K562 (cell line): Measurements from ENCODE around the gene SUPT5H. TPM values are rescaled to one million over a fixed set of nuclear protein-coding genes. Genes with fewer than 3 reads are reported as not detected.

Experiments
- BCLAF1 ChIP-seq, 2 experiments: fragments of 450-650 bp in 1 of 2; IDR thresholded peaks; 2 replicates each; pipeline ENCODE4 v1.6.1; 2011 to 2017; ENCODE audit warnings: low read depth in 2 of 2, antibody characterized with exemption in 1 of 2, borderline replicate concordance in 1 of 2, low read length in 1 of 2, mild to moderate bottlenecking in 1 of 2, mixed read lengths in 1 of 2; ENCODE audit not compliant: control insufficient read depth in 1 of 2
- CHD7 ChIP-seq: fragments of 200-600 bp; sonication (generic); IDR thresholded peaks from one replicate; pipeline ENCODE4 v1.6.1; 2012; ENCODE audit warnings: mild to moderate bottlenecking, low read depth, low read length, inconsistent platforms
- CTBP1 ChIP-seq: fragments of 450-650 bp; IDR thresholded peaks from 2 replicates; pipeline ENCODE4 v1.6.1; 2016; ENCODE audit warnings: borderline replicate concordance
- ELK1 ChIP-seq: sonication (generic); formaldehyde crosslinking; IDR thresholded peaks from 2 replicates; pipeline ENCODE4 v1.8.1; 2022; ENCODE audit warnings: missing genetic modification reagents
- MCM5 ChIP-seq: fragments of 450-650 bp; IDR thresholded peaks from 2 replicates; pipeline ENCODE4 v1.6.1; 2016; ENCODE audit warnings: low read depth
- NFIC ChIP-seq: fragments of 450-650 bp; IDR thresholded peaks from 2 replicates; pipeline ENCODE4 v1.6.1; 2017; ENCODE audit warnings: mild to moderate bottlenecking, inconsistent platforms
- POLR2A ChIP-seq: fragments of 450-650 bp; conservative IDR thresholded peaks from 2 replicates; pipeline ENCODE4 v1.6.1; 2016
- RBM15 ChIP-seq: fragments of 200-400 bp; formaldehyde crosslinking; IDR thresholded peaks from 2 replicates; pipeline ENCODE4 v1.6.1; 2018; ENCODE audit warnings: mild to moderate bottlenecking, low read length, moderate library complexity; ENCODE audit not compliant: insufficient read depth
- TGIF2 ChIP-seq: sonication (generic); formaldehyde crosslinking; IDR thresholded peaks from 2 replicates; pipeline ENCODE4 v1.8.1; 2022; ENCODE audit warnings: mild to moderate bottlenecking, missing genetic modification reagents, moderate library complexity
- ZNF212 ChIP-seq: fragments of 450-650 bp; formaldehyde crosslinking; IDR thresholded peaks from 2 replicates; pipeline ENCODE4 v1.4.0; 2020; ENCODE audit warnings: mild to moderate bottlenecking
- ZNF23 ChIP-seq: fragments of 250-450 bp; sonication (Bioruptor Pico); IDR thresholded peaks from 2 replicates; pipeline ENCODE4 v1.4.0; 2020; ENCODE audit warnings: mild to moderate bottlenecking
- ZNF239 ChIP-seq: fragments of 250-450 bp; sonication (Bioruptor Pico); IDR thresholded peaks from 2 replicates; pipeline ENCODE4 v1.4.0; 2020; ENCODE audit warnings: mild to moderate bottlenecking
- polyA plus RNA-seq, 8 experiments: library from polyadenylated mRNA; depleted of rRNA in 4 of 8; stranded (reverse) in 5 of 8; unstranded in 3 of 8; fragments of >200 nt; fragmentation: Nextera tagmentation in 2 of 8; fragmentation: Illumina TruSeq in 1 of 8; extraction: Ambion mirVana in 2 of 8; extraction: Trizol in 1 of 8; gene quantifications; 2 replicates each; pipeline versions ENCODE4 v1.2.1 to v1.2.3, GENCODE V29; 2011 to 2014; ENCODE audit warnings: inconsistent platforms in 1 of 8, missing spikeins in 1 of 8
- total RNA-seq, 7 experiments: library from RNA; depleted of rRNA in 6 of 7; stranded (reverse); fragments of >200 nt in 6 of 7; fragmentation: Illumina TruSeq in 2 of 7; extraction: Trizol in 2 of 7; gene quantifications; 2 replicates each; pipeline versions ENCODE4 v1.2.1 to v1.2.3, GENCODE V29; 2011 to 2021; ENCODE audit warnings: low replicate concordance in 1 of 7

SUPT5H gene
- total and polyA plus RNA-seq, 9 of the 15 experiments (the other 6 are each of a cell fraction or from before 2014, with no cell fraction given): 13.3 to 85.9 (median 35.9) TPM

- TF ChIP-seq BCLAF1 (IDR thresholded peaks at IDR 0.05; ENCODE audit: borderline replicate concordance in 1 of 2, control insufficient read depth in 1 of 2, low read depth in 2 of 2, low read length in 1 of 2): no peak
- no peak for TF ChIP-seq CHD7
- TF ChIP-seq ZNF239 (CRISPR knock-in tag): no peak
- peak; percentile 52 for TF ChIP-seq POLR2A
- TF ChIP-seq TGIF2: no peak
- TF ChIP-seq NFIC: no peak
- peak; percentile 76; the same call in 1 of the 2 replicates for TF ChIP-seq CTBP1
- no peak for TF ChIP-seq ZNF23
- TF ChIP-seq MCM5: no peak
- no peak for TF ChIP-seq RBM15
- no peak for TF ChIP-seq ELK1
- no peak for TF ChIP-seq ZNF212 (CRISPR knock-in tag)
Measured at GRCh38 chr19:39430675-39431593, 14.4 kb upstream of the SUPT5H start (continued).
